ENCODE measurements around the gene TSHZ3.

TSHZ3 gene

GRCh38 chr19:31231237-31231636 lies 118.0 kb downstream of the TSHZ3 start:
- no peak for TF ChIP-seq CTCF (IDR thresholded peaks at IDR 0.05)
- TF ChIP-seq ZFX (IDR thresholded peaks at IDR 0.05; ENCODE audit: borderline replicate concordance): no peak
- no peak overlapping the region for H3K27ac ChIP-seq

- TF ChIP-seq ZFX (IDR thresholded peaks at IDR 0.05; ENCODE audit: borderline replicate concordance) (no peak), CTCF (IDR thresholded peaks at IDR 0.05) (no peak)
These were observed 122.9 kb downstream of the TSHZ3 start for GRCh38 chr19:31226151-31226935.

More at GRCh38 chr19:31226151-31226935, 122.9 kb downstream of the TSHZ3 start:
- no peak overlapping the region for H3K27ac ChIP-seq

Data from 22Rv1 (cell line).